Suprapubic skin (tissue), 3 donors: Measurements from ENCODE around the gene FRMD4A.

Experiments
- EP300 ChIP-seq: sonication (generic); formaldehyde crosslinking; IDR thresholded peaks from one replicate; pipeline ENCODE4 v1.6.1; 2017; ENCODE audit warnings: antibody characterized with exemption
- POLR2A ChIP-seq, 2 donors: fragments of 450-650 bp; IDR thresholded peaks; one replicate each; pipeline ENCODE4 v1.6.1; 2017; ENCODE audit warnings: antibody characterized with exemption in 2 of 2, mild to moderate bottlenecking in 2 of 2, moderate library complexity in 2 of 2
- TF ChIP-seq, protein P1 (sequence below), 2 donors: fragments of 200-600 bp in 1 of 2; fragments of 450-650 bp in 1 of 2; sonication (generic) in 1 of 2; IDR thresholded peaks; one replicate each; pipeline ENCODE4 v1.5.1; 2016 to 2019; ENCODE audit warnings: antibody characterized with exemption in 2 of 2, mild to moderate bottlenecking in 1 of 2, moderate library complexity in 1 of 2

DNA sequence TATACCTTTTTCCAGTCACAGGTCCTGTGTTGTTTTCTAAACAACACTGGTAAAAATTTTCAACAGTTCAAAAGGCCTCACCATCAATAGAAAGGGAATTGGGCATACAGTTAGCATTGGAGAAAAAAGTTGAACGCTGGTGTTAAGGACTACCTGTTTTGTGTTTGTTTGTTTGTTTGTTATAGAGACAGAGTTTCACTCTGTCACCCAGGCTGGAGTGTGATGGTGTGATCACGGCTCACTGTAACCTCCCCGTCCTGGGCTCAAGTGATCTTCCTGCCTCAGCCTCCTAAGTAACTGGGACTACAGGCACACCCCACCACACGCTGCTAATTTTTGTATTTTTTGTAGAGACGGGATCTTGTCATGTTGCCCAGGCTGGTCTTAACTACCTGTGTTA lies 437.9 kb downstream of the FRMD4A start:
- TF ChIP-seq, protein P1, sequence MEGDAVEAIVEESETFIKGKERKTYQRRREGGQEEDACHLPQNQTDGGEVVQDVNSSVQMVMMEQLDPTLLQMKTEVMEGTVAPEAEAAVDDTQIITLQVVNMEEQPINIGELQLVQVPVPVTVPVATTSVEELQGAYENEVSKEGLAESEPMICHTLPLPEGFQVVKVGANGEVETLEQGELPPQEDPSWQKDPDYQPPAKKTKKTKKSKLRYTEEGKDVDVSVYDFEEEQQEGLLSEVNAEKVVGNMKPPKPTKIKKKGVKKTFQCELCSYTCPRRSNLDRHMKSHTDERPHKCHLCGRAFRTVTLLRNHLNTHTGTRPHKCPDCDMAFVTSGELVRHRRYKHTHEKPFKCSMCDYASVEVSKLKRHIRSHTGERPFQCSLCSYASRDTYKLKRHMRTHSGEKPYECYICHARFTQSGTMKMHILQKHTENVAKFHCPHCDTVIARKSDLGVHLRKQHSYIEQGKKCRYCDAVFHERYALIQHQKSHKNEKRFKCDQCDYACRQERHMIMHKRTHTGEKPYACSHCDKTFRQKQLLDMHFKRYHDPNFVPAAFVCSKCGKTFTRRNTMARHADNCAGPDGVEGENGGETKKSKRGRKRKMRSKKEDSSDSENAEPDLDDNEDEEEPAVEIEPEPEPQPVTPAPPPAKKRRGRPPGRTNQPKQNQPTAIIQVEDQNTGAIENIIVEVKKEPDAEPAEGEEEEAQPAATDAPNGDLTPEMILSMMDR (IDR thresholded peaks at IDR 0.05): no peak
- TF ChIP-seq POLR2A (IDR thresholded peaks at IDR 0.05): no peak
- no peak for TF ChIP-seq EP300
